Cortex of kidney (tissue), 1 donor: ENCODE data around the gene GAGE1.
"Not testable (repeated sequence)": the region's sequence is repeated elsewhere in the genome, so short reads cannot be mapped to it uniquely, and the experiment has no call there.

Experiments used
- DNase-seq: peaks from one replicate; lab custom pipeline; 2025; lab: John Stamatoyannopoulos, UW

Gene GAGE1

GRCh38 chrX:49598720-49599119, at the start of gene GAGE1:
TSS of gene GAGE1 (plus strand) at chrX:49599020. CDS start at chrX:49600175, 1,155 bp downstream.
- not testable (repeated sequence) for DNase-seq

- DNase-seq = not testable (repeated sequence)
Observed at GRCh38 chrX:49550989-49551388, 47.8 kb upstream of the GAGE1 start, which contains the start of gene GAGE12E. TSS of gene GAGE12E (plus strand) at chrX:49551289. CDS start at chrX:49552444, 1,155 bp downstream.

DNA sequence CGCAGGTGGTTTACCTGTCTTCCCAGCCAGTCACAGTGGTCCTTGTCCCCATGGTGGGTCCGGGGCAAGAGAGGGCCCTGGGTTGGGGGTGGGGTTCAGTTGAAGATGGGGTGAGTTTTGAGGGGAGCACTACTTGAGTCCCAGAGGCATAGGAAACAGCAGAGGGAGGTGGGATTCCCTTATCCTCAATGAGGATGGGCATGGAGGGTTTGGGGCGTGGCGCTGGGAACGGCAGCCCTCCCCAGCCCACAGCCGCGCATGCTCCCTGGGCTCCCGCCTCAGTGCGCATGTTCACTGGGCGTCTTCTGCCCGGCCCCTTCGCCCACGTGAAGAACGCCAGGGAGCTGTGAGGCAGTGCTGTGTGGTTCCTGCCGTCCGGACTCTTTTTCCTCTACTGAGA, 38.3 kb upstream of the GAGE1 start, which contains the start of gene GAGE12F:
TSS of gene GAGE12F (plus strand) at position 301 of the 400 bp plus-strand sequence. CDS start 1,155 bp downstream, outside the sequence.
- DNase-seq = not testable (repeated sequence)

GRCh38 chrX:49568728-49569127, 30.1 kb upstream of the GAGE1 start:
- DNase-seq = not testable (repeated sequence)

DNA sequence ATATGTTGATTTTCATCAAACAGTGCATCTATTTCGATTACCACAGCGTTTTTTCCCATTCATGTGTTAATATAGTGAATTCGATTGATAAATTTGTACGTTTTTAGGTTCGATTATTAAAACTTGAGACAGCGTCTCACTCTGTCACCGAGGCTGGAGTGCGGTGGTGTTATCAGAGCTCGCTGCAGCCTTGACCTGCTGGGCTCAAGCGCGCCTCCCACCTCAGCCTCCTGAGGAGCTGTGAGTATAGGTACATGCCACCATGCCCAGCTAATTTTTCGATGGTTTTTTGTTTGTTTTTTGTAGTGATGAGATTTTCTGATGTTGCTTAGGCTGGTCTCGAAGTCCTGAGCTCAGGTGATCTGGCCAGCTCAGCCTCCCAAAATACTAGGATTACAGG, 29.7 kb upstream of the GAGE1 start:
- DNase-seq = not testable (repeated sequence)

DNA sequence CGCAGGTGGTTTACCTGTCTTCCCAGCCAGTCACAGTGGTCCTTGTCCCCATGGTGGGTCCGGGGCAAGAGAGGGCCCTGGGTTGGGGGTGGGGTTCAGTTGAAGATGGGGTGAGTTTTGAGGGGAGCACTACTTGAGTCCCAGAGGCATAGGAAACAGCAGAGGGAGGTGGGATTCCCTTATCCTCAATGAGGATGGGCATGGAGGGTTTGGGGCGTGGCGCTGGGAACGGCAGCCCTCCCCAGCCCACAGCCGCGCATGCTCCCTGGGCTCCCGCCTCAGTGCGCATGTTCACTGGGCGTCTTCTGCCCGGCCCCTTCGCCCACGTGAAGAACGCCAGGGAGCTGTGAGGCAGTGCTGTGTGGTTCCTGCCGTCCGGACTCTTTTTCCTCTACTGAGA, 28.7 kb upstream of the GAGE1 start, which contains the start of gene GAGE12G:
TSS of gene GAGE12G (plus strand) at position 301 of the 400 bp plus-strand sequence. CDS start 1,155 bp downstream, outside the sequence.
- not testable (repeated sequence) for DNase-seq

- not testable (repeated sequence) for DNase-seq
Observed at GRCh38 chrX:49579649-49580048, 19.2 kb upstream of the GAGE1 start, which contains the start of gene GAGE12H. TSS of gene GAGE12H (plus strand) at chrX:49579949. CDS start at chrX:49581104, 1,155 bp downstream.

- not testable (repeated sequence) for DNase-seq
Observed at GRCh38 chrX:49589196-49589595, 9.6 kb upstream of the GAGE1 start, which contains the start of gene GAGE2A. TSS of gene GAGE2A (plus strand) at chrX:49589496. CDS start at chrX:49590651, 1,155 bp downstream.

GRCh38 chrX:49589769-49590478, 8.9 kb upstream of the GAGE1 start:
- not testable (repeated sequence) for DNase-seq

GRCh38 chrX:49590488-49590887, 8.3 kb upstream of the GAGE1 start:
- DNase-seq = not testable (repeated sequence)

DNA sequence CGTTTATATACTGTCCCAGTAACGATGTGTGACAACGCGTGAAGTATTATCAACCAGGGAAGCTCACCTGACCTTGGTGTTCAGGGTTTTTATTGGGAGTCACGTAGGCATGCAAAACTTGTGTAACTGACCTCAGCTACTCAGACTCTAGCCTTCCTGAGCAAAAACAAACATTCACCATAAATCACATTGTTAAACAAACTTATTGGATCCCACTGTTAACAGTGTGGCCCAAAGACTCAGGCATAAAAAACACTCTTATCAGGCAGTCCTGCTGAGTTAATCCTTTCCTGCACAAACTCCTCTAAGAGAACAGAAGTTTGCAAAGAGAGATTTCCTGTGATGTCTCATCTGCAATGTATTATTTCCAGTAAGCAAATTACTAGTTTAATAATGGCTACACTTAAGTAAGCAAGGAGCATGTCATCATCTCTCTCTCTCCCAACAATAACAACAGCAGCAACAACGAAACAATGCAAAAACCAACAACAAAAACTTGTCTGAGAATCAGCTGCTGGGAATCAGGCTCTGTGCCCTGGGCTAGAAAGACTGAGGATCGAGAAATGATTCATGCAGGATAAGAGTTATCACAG, 12.0 kb downstream of the GAGE1 start:
- DNase-seq = no peak

DNA sequence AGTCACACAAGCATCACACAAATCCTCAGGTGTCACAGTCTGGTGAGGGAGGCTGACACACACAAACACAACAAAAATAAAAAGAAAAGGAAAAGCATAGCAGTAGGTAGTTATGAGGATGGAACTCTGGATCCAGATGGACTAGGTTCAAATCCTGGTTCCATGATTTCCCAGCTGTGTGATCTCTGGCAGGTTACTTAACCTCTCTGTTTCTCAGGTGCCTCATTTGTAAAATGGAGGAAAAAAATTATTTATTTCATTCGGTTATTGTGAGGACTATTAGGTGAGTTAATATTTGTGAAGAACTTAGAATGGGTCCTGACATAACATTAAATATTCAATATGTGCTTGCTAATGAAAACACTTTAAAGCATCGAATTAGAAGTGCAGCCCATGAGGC, 19.8 kb downstream of the GAGE1 start:
- no peak for DNase-seq

GRCh38 chrX:49627086-49627777, 28.4 kb downstream of the GAGE1 start:
- no peak for DNase-seq

GRCh38 chrX:49644991-49645637, 46.3 kb downstream of the GAGE1 start:
- DNase-seq = no peak

- DNase-seq = no peak
Observed at GRCh38 chrX:49656533-49656932, 57.7 kb downstream of the GAGE1 start.
